GM23338 (cell line): Measurements from ENCODE around the gene PALLD. TPM values are rescaled to one million over a fixed set of nuclear protein-coding genes. Genes with fewer than 3 reads are reported as not detected.
"Not testable (repeated sequence)": the region's sequence is repeated elsewhere in the genome, so short reads cannot be mapped to it uniquely, and the experiment has no call there.

ENCODE experiments used
- ATAC-seq: fragments of 200-7000 bp; cut with Tn5 transposase; 3 replicates; pipeline ENCODE4 v1.9.1; 2020
- DNase-seq: peaks from one replicate; pipeline ENCODE4 v3.0.0-alpha.2; 2015; ENCODE audit warnings: low spot score
- H2AFZ ChIP-seq: fragments of 200-600 bp; sonication (generic); 2 replicates; pipeline ENCODE4 v1.8.0; 2016; ENCODE audit warnings: antibody characterized with exemption, mild to moderate bottlenecking, moderate library complexity
- H3F3A ChIP-seq: fragments of 200-600 bp; sonication (generic); replicated peaks from 2 replicates; pipeline ENCODE4 v1.8.0; 2017; ENCODE audit warnings: antibody characterized with exemption, mixed run types, low read depth
- H3K27ac ChIP-seq: fragments of 200-600 bp; sonication (generic); 2 replicates; pipeline ENCODE4 v1.6.1; 2016; ENCODE audit warnings: low read depth
- H3K27me3 ChIP-seq: fragments of 200-600 bp; sonication (generic); 2 replicates; pipeline ENCODE4 v1.8.0; 2016; ENCODE audit warnings: mild to moderate bottlenecking, mixed run types, moderate library complexity; ENCODE audit not compliant: insufficient read depth
- H3K36me3 ChIP-seq: fragments of 200-600 bp; sonication (generic); 2 replicates; pipeline ENCODE4 v1.8.0; 2016; ENCODE audit warnings: mild to moderate bottlenecking; ENCODE audit not compliant: insufficient read depth
- H3K4me1 ChIP-seq: fragments of 200-600 bp; sonication (generic); 2 replicates; pipeline ENCODE4 v1.8.0; 2016; ENCODE audit warnings: mild to moderate bottlenecking, moderate library complexity; ENCODE audit not compliant: insufficient read depth
- H3K4me2 ChIP-seq: fragments of 200-600 bp; sonication (generic); 2 replicates; pipeline ENCODE4 v1.7.1; 2017; ENCODE audit warnings: mixed run types
- H3K4me3 ChIP-seq: fragments of 200-600 bp; sonication (generic); 2 replicates; pipeline ENCODE4 v1.6.1; 2016; ENCODE audit warnings: mixed run types
- H3K79me2 ChIP-seq: fragments of 200-600 bp; sonication (generic); replicated peaks from 2 replicates; pipeline ENCODE4 v1.8.0; 2017; ENCODE audit warnings: mild to moderate bottlenecking; ENCODE audit not compliant: insufficient read depth
- H3K9me2 ChIP-seq: fragments of 200-600 bp; sonication (generic); 2 replicates; pipeline ENCODE4 v1.8.0; 2017; ENCODE audit not compliant: insufficient read depth
- H4K20me1 ChIP-seq: fragments of 200-600 bp; sonication (generic); replicated peaks from 2 replicates; pipeline ENCODE4 v1.8.0; 2017; ENCODE audit warnings: mild to moderate bottlenecking; ENCODE audit not compliant: insufficient read depth
- H3K27ac Mint-ChIP-seq: 2 replicates; pipeline ENCODE4 v1.8.0; 2020; ENCODE audit warnings: inconsistent platforms, mild to moderate bottlenecking, moderate library complexity, mixed read lengths
- H3K27me3 Mint-ChIP-seq: 3 replicates; pipeline ENCODE4 v1.8.0; 2022; ENCODE audit warnings: low read depth, mild to moderate bottlenecking, moderate library complexity, mixed read lengths, inconsistent platforms; ENCODE audit not compliant: insufficient read depth, poor library complexity
- H3K36me3 Mint-ChIP-seq: 3 replicates; pipeline ENCODE4 v1.8.0; 2021; ENCODE audit warnings: low read depth, mild to moderate bottlenecking, inconsistent platforms, moderate library complexity, mixed read lengths
- H3K4me1 Mint-ChIP-seq: 3 replicates; pipeline ENCODE4 v1.8.0; 2020; ENCODE audit warnings: mild to moderate bottlenecking, inconsistent platforms, mixed read lengths
- H3K4me3 Mint-ChIP-seq: 3 replicates; pipeline ENCODE4 v1.8.0; 2021; ENCODE audit warnings: moderate library complexity, mild to moderate bottlenecking, inconsistent platforms, mixed read lengths
- H3K9me3 Mint-ChIP-seq: 3 replicates; pipeline ENCODE4 v1.8.0; 2020; ENCODE audit warnings: moderate library complexity, mild to moderate bottlenecking, inconsistent platforms, mixed read lengths
- ZNF331 ChIP-seq: fragments of 250-450 bp; sonication (Bioruptor Pico); IDR thresholded peaks from 2 replicates; pipeline ENCODE4 v1.5.0; 2020; ENCODE audit warnings: low read depth, mild to moderate bottlenecking, moderate library complexity
- ZNF462 ChIP-seq: fragments of 250-450 bp; sonication (Bioruptor Pico); IDR thresholded peaks from 2 replicates; pipeline ENCODE4 v1.5.0; 2020; ENCODE audit warnings: mild to moderate bottlenecking, moderate library complexity
- polyA plus RNA-seq: library from polyadenylated mRNA; unstranded; fragments of >200 nt; fragmentation: Nextera tagmentation; extraction: Ambion mirVana; gene quantifications from 2 replicates; pipeline ENCODE4 v1.2.1, GENCODE V29; 2016
- total RNA-seq: library from RNA; depleted of rRNA; stranded (reverse); fragments of >200 nt; shearing (Covaris generic); gene quantifications from 2 replicates; pipeline ENCODE4 v1.2.3, GENCODE V29; 2014

Gene PALLD
- total and polyA plus RNA-seq, 2 experiments from 2014 or later: 13.1 to 30.2 TPM

DNA sequence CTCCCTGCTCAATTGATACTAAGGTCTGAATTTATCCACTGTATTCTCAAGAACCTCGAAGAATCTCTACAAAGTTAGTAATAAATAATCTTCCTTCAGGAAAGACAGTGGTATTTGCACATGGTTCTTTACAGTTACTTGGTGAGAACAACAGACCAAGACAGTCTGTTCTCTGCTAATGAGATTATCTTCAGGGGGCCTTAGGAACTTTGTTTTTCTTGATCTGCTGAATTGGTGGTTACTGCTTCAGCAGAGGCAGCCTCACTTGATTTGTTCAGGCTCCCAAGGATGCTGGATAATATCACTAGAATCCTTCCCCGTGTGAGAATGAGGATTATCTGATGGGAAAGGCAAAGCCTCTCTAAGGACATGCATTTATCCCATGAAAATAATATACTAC lies 448.4 kb downstream of the PALLD start (continued):
- TF ChIP-seq ZNF462 (CRISPR knock-in tag): no peak

- H3K27ac ChIP-seq, H3K4me3 Mint-ChIP-seq, H3K36me3 ChIP-seq, ATAC-seq, H3K4me1 ChIP-seq, H3K9me2 ChIP-seq, H3K9me3 Mint-ChIP-seq, H3K4me3 ChIP-seq, H3K27me3 Mint-ChIP-seq, H3K4me2 ChIP-seq, H3K79me2 ChIP-seq, H2AFZ ChIP-seq, H3K27me3 ChIP-seq, DNase-seq, H3F3A ChIP-seq, H3K4me1 Mint-ChIP-seq, H4K20me1 ChIP-seq: not testable (repeated sequence)
- H3K27ac Mint-ChIP-seq: peak overlapping the region; percentile 93
- H3K36me3 Mint-ChIP-seq: peaks cover 16% of the 10 kb centered on the region; the same call in 2 of the 3 replicates
Observed at GRCh38 chr4:168952821-168953246, 456.0 kb downstream of the PALLD start.

- H3K4me1 ChIP-seq: no peaks in the 10 kb centered on the region
- DNase-seq (no peak), ATAC-seq (no peak)
- H3K4me3 ChIP-seq: no peak overlapping the region
- H3K27me3 ChIP-seq: no peaks in the 10 kb centered on the region
- Mint-ChIP-seq H3K4me1 (peaks cover 5% of the 10 kb centered on the region; the same call in 2 of the 3 replicates), H3K9me3 (peaks cover 13% of the 10 kb centered on the region; the same call in 2 of the 3 replicates), H3K36me3 (peaks cover 24% of the 10 kb centered on the region; the same call in 2 of the 3 replicates), H3K27me3 (peaks cover 4% of the 10 kb centered on the region), H3K4me3 (no peak overlapping the region), H3K27ac (no peak overlapping the region)
- no peaks in the 10 kb centered on the region for H3K79me2 ChIP-seq
- H3K4me2 ChIP-seq: no peak overlapping the region
- no peaks in the 10 kb centered on the region for H3K36me3 ChIP-seq
- H2AFZ ChIP-seq: no peak overlapping the region
- no peak overlapping the region for H3K27ac ChIP-seq
- H3K9me2 ChIP-seq: no peaks in the 10 kb centered on the region
- H3F3A ChIP-seq: no peaks in the 10 kb centered on the region
- H4K20me1 ChIP-seq: no peaks in the 10 kb centered on the region
- TF ChIP-seq ZNF331 (CRISPR knock-in tag): no peak
- no peak for TF ChIP-seq ZNF462 (CRISPR knock-in tag)
Observed at GRCh38 chr4:168955674-168956073, 458.8 kb downstream of the PALLD start.
